Measurements from ENCODE around the gene RBM12.

The RBM12 gene

GRCh38 chr20:35604449-35604747, 60.3 kb downstream of the RBM12 start:
- TF ChIP-seq TAF1 (IDR thresholded peaks at IDR 0.05; ENCODE audit: borderline replicate concordance, insufficient read depth, low read length) (no peak), FOXP2 (optimal IDR thresholded peaks at IDR 0.05; ENCODE audit: borderline replicate concordance, extremely low read depth, extremely low read length, insufficient read depth) (no peak), SIN3A (IDR thresholded peaks at IDR 0.05; ENCODE audit: borderline replicate concordance, insufficient read depth, low read length) (no peak), POLR2AphosphoS5 (IDR thresholded peaks at IDR 0.05; ENCODE audit: low read depth, low read length) (no peak), REST (IDR thresholded peaks at IDR 0.05; ENCODE audit: insufficient read depth in 1 of 2, low read depth in 2 of 2, low read length in 2 of 2) (no peak)

GRCh38 chr20:35603695-35604448, 60.8 kb downstream of the RBM12 start:
- TF ChIP-seq REST (IDR thresholded peaks at IDR 0.05; ENCODE audit: insufficient read depth in 1 of 2, low read depth in 2 of 2, low read length in 2 of 2): no peak
- TF ChIP-seq POLR2AphosphoS5 (IDR thresholded peaks at IDR 0.05; ENCODE audit: low read depth, low read length): no peak
- TF ChIP-seq SIN3A (IDR thresholded peaks at IDR 0.05; ENCODE audit: borderline replicate concordance, insufficient read depth, low read length): no peak

GRCh38 chr20:35602851-35603495, 61.7 kb downstream of the RBM12 start:
- TF ChIP-seq FOXP2 (optimal IDR thresholded peaks at IDR 0.05; ENCODE audit: borderline replicate concordance, extremely low read depth, extremely low read length, insufficient read depth): no peak
- no peak for TF ChIP-seq REST (IDR thresholded peaks at IDR 0.05; ENCODE audit: insufficient read depth in 1 of 2, low read depth in 2 of 2, low read length in 2 of 2)
- TF ChIP-seq TAF1 (IDR thresholded peaks at IDR 0.05; ENCODE audit: borderline replicate concordance, insufficient read depth, low read length): no peak
- no peak for TF ChIP-seq SIN3A (IDR thresholded peaks at IDR 0.05; ENCODE audit: borderline replicate concordance, insufficient read depth, low read length)
- no peak for TF ChIP-seq POLR2AphosphoS5 (IDR thresholded peaks at IDR 0.05; ENCODE audit: low read depth, low read length)

- TF ChIP-seq FOXP2 (optimal IDR thresholded peaks at IDR 0.05; ENCODE audit: borderline replicate concordance, extremely low read depth, extremely low read length, insufficient read depth): no peak
- no peak for TF ChIP-seq TAF1 (IDR thresholded peaks at IDR 0.05; ENCODE audit: borderline replicate concordance, insufficient read depth, low read length)
- no peak for TF ChIP-seq POLR2AphosphoS5 (IDR thresholded peaks at IDR 0.05; ENCODE audit: low read depth, low read length)
- TF ChIP-seq REST (IDR thresholded peaks at IDR 0.05; ENCODE audit: insufficient read depth in 1 of 2, low read depth in 2 of 2, low read length in 2 of 2): no peak
- TF ChIP-seq SIN3A (IDR thresholded peaks at IDR 0.05; ENCODE audit: borderline replicate concordance, insufficient read depth, low read length): no peak
These were observed 62.7 kb downstream of the RBM12 start for GRCh38 chr20:35601990-35602389.

All from PFSK-1 (cell line).